Spinal cord (tissue), 10 donors: ENCODE measurements around the gene NOVA2. TPM values are rescaled to one million over a fixed set of nuclear protein-coding genes. Genes with fewer than 3 reads are reported as not detected.

Experiments used
- DNase-seq, 6 donors: peaks; one replicate each; pipeline versions ENCODE4 v3.0.0 to v3.0.0-alpha.2; 2013 to 2015; ENCODE audit warnings: low spot score in 6 of 6, low read depth in 4 of 6
- H3K27ac ChIP-seq: one replicate; pipeline ENCODE4 v1.5.1; 2013; ENCODE audit warnings: low read depth, low read length, control low read depth
- H3K27me3 ChIP-seq: one replicate; pipeline ENCODE4 v1.6.1; 2013; ENCODE audit warnings: low read length; ENCODE audit not compliant: control insufficient read depth, insufficient read depth
- H3K36me3 ChIP-seq: one replicate; pipeline ENCODE4 v1.6.1; 2013; ENCODE audit warnings: low read length; ENCODE audit not compliant: control insufficient read depth, insufficient read depth
- H3K4me1 ChIP-seq: one replicate; pipeline ENCODE4 v1.6.1; 2013; ENCODE audit warnings: low read length; ENCODE audit not compliant: control insufficient read depth, insufficient read depth
- H3K4me3 ChIP-seq: one replicate; pipeline ENCODE4 v1.5.1; 2013; ENCODE audit warnings: low read depth, low read length, control low read depth
- H3K9me3 ChIP-seq: one replicate; pipeline ENCODE4 v1.6.1; 2013; ENCODE audit warnings: low read length; ENCODE audit not compliant: control insufficient read depth, insufficient read depth
- WGBS: methylation state at CpG from one replicate; pipeline ENCODE4 v1.1.5; 2013; ENCODE audit warnings: missing lambda C conversion rate; ENCODE audit not compliant: insufficient coverage; 5-methylcytosine and 5-hydroxymethylcytosine counted together
- polyA plus RNA-seq, 2 donors: library from polyadenylated mRNA; unstranded; fragments of 120-200 nt; gene quantifications; one replicate each; pipeline ENCODE4 v1.2.1, GENCODE V29; 2013; ENCODE audit not compliant: insufficient read length in 2 of 2
- total RNA-seq, 2 donors: library from RNA; depleted of rRNA in 1 of 2; stranded (reverse); fragments of 120-200 nt in 1 of 2; fragments of >200 nt in 1 of 2; gene quantifications; one replicate each; pipeline versions ENCODE4 v1.2.3 to v1.2.4, GENCODE V29; 2013 to 2014
- donor health status: healthy.

NOVA2 gene
- total and polyA plus RNA-seq, 4 donors: 5.4 to 52.4 (median 27.5) TPM

GRCh38 chr19:45990113-45990728, 16.6 kb upstream of the NOVA2 start:
- peak in 1 of 6 donors; percentile 41 for DNase-seq
- no peak overlapping the region for H3K27ac ChIP-seq
- H3K9me3 ChIP-seq: no peaks in the 10 kb centered on the region
- H3K27me3 ChIP-seq: no peaks in the 10 kb centered on the region
- no peaks in the 10 kb centered on the region for H3K36me3 ChIP-seq
- H3K4me1 ChIP-seq: no peaks in the 10 kb centered on the region
- no peak overlapping the region for H3K4me3 ChIP-seq
- WGBS: 92% methylated on average over 10 of the region's 12 CpGs

DNA sequence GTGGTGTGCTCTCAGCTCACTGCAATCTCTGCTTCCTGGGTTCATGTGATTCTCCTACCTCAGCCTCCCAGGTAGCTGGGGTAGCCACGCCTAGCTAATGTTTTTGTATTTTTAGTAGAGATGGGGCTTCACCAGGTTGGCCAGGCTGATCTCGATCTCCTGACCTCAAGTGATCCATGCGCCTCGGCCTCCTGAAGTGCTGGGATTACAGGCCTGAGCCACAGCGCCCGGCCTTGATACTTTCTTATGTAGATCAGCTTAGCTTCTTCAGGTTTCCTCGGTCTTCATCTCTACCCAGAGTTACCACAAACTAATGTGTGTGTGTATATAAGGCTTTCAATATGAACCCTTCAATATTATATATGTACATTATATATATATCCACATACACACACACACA, 11.7 kb upstream of the NOVA2 start:
- no peaks in the 10 kb centered on the region for H3K9me3 ChIP-seq
- peaks cover 10% of the 10 kb centered on the region for H3K4me1 ChIP-seq
- no peaks in the 10 kb centered on the region for H3K36me3 ChIP-seq
- H3K4me3 ChIP-seq: no peak overlapping the region
- H3K27ac ChIP-seq: no peak overlapping the region
- H3K27me3 ChIP-seq: no peaks in the 10 kb centered on the region
- DNase-seq: no peak
- 50% methylated on average over 1 of the region's 7 CpGs for WGBS

GRCh38 chr19:45981350-45981749, 7.7 kb upstream of the NOVA2 start:
- Histone ChIP-seq H3K36me3 (no peaks in the 10 kb centered on the region), H3K27me3 (no peaks in the 10 kb centered on the region), H3K27ac (peak overlapping the region; percentile 8), H3K4me1 (peaks cover 15% of the 10 kb centered on the region), H3K9me3 (no peaks in the 10 kb centered on the region), H3K4me3 (no peak overlapping the region)
- WGBS: 30% methylated on average over 2 of the region's 2 CpGs
- peak in 2 of 6 donors; percentile 50 to 82 for DNase-seq

DNA sequence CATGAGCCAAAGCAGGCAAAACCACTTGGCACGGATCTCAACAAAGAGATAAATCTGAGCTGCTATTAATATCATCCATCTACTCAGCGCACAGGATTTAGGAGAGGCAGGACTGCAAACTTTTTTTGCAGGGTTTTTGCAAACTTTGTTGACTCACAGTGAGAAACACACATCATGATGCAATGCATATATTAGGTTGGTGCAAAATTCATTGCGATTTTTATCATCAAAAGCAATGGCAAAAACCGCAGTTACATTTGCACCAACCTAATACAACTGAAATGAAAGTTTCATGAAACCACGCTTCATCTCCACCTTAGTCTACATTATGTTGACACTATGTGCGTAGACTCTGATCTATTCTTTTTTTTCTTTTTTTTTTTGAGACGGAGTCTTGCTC, 4.5 kb upstream of the NOVA2 start:
- WGBS: 100% methylated on average over 3 of the region's 7 CpGs
- Histone ChIP-seq H3K36me3 (no peaks in the 10 kb centered on the region), H3K4me3 (no peak overlapping the region), H3K27me3 (no peaks in the 10 kb centered on the region), H3K9me3 (peaks cover 1% of the 10 kb centered on the region), H3K27ac (no peak overlapping the region), H3K4me1 (peaks cover 40% of the 10 kb centered on the region)
- DNase-seq: no peak

DNA sequence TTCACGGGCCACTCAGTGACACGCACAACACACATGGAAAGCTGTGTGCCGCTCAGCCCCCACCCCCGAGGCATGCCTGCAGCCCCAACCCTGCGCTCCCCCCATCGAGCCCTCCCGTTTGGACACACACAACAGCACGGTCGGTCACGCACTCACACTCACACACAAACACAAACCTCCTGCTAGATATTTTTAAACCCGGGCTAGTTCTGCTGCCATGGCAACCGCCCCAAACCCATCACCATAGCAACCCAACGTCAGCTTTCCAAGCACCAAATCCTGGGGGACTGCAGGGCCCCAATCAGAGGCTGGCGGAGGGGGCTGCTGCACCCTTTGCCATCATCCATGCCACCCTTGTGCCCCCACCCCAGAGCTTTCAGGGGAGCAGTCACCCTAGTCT, 2.5 kb upstream of the NOVA2 start:
- H3K27ac ChIP-seq: peak overlapping the region; percentile 40
- peak in 5 of 6 donors; percentile 56 to 98 (median 79) for DNase-seq
- peaks cover 49% of the 10 kb centered on the region for H3K4me1 ChIP-seq
- 15% methylated on average over 14 of the region's 14 CpGs for WGBS
- no peaks in the 10 kb centered on the region for H3K27me3 ChIP-seq
- peaks cover 5% of the 10 kb centered on the region for H3K36me3 ChIP-seq
- no peak overlapping the region for H3K4me3 ChIP-seq
- peaks cover 1% of the 10 kb centered on the region for H3K9me3 ChIP-seq

DNA sequence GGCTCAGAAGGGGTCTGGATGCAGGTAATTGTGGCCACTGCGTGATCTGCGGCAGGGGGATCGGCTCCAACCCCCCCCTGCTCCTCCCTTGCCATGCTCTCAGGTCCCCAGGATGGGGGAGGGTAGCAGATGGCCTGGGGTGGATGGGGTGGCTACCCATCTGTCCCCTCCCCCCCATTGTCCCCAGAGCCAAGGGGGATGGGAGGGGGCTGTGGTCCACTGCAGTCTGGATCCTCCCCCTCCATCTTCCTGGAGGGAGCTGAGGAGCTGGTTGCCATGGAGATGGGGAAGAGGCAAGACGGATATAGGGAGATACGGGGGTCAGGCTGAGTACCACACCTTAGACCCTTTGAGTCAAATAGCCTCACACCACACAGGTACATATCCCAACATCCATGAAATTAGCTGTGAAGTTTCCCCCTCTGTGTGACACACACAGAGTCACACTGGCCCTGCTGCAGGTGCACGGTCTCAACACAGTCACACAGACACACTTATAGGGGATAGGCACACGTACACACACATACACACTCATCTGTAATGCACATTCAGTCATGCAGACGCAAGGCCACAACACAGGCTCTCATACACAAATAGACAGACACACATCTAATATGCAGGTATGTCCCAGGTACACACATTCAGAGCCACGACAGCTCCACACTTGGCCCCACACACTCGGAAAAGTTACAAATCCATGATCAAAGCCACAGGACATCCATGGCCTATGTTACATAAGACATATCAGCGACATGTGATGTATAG, 1.8 kb upstream of the NOVA2 start:
- no peak overlapping the region for H3K4me3 ChIP-seq
- WGBS: 42% methylated on average over 5 of the region's 11 CpGs

GRCh38 chr19:45972947-45973540, 621 bp downstream of the NOVA2 start:
- peak overlapping the region; percentile 35 for H3K27ac ChIP-seq
- peak overlapping the region; percentile 49 for H3K4me3 ChIP-seq
- peaks cover 18% of the 10 kb centered on the region for H3K36me3 ChIP-seq
- H3K9me3 ChIP-seq: peaks cover 1% of the 10 kb centered on the region
- H3K27me3 ChIP-seq: no peaks in the 10 kb centered on the region
- peak in 2 of 6 donors; percentile 56 to 66 for DNase-seq
- H3K4me1 ChIP-seq: peaks cover 47% of the 10 kb centered on the region
- WGBS: 1% methylated on average over 15 of the region's 54 CpGs

More for the DNA sequence above, 1.8 kb upstream of the NOVA2 start:
- no peaks in the 10 kb centered on the region for H3K27me3 ChIP-seq
- H3K36me3 ChIP-seq: peaks cover 9% of the 10 kb centered on the region
- peak in 1 of 6 donors; percentile 86 for DNase-seq
- peaks cover 1% of the 10 kb centered on the region for H3K9me3 ChIP-seq
- H3K27ac ChIP-seq: no peak overlapping the region
- peaks cover 47% of the 10 kb centered on the region for H3K4me1 ChIP-seq

DNA sequence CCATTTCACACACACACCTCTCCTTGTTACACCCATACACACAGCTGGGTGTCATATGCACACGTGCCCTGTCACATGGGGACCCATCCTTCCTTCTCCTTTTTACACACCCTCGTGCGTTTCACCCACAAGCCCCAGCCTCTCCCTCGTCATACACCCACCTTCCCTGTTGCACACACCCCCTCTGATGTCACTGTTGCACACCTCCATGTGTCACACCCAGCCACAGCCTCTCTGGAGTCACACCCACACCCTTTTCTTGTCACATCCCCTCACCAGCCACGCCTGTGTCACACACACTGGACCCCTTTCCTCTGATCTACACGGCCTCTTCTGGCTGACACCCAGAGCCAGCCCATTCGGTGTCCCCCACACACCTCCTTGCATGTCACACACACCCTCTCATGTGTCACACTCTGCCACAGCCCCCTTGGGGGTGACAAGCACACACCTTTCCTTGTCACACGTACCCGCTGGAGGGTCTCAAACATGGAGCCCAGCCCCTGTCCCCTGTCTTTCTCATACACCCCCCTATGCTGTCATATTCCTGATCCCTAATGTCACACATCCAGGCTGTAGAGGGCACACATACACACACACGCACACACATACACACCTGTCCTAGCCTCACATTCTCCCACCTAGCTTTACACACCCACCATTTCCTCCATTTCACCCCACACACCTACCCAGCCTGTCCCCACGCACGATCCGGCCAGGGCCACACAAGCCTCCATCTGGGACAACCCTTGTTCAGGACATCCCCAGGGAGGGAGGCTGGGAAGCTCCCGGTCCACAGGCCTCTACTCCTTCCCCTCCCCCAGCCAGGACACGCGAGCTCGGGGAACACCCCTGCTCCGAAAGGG, 1.4 kb downstream of the NOVA2 start:
- peak in 2 of 6 donors; percentile 57 to 78 for DNase-seq
- no peaks in the 10 kb centered on the region for H3K27me3 ChIP-seq

DNA sequence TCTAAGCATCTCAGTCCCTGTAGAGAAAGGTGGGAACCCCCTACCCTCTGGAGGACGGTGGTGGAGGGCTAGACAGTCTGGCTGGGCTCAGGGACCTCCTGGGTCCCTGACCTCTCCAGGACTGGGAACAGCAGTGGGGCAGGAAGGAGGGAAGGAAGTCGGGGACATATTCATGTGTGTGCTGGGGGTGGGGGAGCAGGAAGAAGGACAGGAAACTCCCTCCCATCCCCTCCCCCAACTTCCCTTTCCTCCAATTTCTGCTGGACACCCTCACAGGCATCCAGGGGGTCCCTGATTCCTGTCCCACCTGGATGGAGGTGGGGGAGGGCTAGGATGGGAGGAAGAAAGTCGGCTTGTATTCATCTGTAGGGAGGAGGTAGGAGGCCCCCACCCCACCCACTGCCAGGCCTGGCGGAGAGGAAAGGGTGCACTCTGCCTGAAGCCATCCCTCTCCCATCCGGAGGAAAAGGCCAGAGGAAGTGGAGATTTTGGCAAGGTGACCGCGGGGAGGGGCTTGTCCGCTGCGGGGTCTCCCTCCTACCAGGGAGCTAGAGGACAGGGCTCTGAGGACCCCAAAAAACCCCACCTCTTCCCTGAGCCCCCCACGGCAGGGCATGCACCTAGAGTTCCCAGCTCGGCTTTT, 2.3 kb downstream of the NOVA2 start:
- H3K9me3 ChIP-seq: peaks cover 1% of the 10 kb centered on the region
- H3K4me1 ChIP-seq: peaks cover 43% of the 10 kb centered on the region
- DNase-seq: no peak
- peak overlapping the region; percentile 49 for H3K4me3 ChIP-seq
- H3K27me3 ChIP-seq: no peaks in the 10 kb centered on the region
- H3K27ac ChIP-seq: peak overlapping the region; percentile 54
- peaks cover 30% of the 10 kb centered on the region for H3K36me3 ChIP-seq
- WGBS: 32% methylated on average over 4 of the region's 11 CpGs

More for the DNA sequence above, 1.4 kb downstream of the NOVA2 start:
- WGBS: 12% methylated on average over 16 of the region's 18 CpGs
- H3K9me3 ChIP-seq: peaks cover 1% of the 10 kb centered on the region
- peak overlapping the region; percentile 54 for H3K27ac ChIP-seq
- H3K4me1 ChIP-seq: peaks cover 47% of the 10 kb centered on the region
- peaks cover 25% of the 10 kb centered on the region for H3K36me3 ChIP-seq
- peak overlapping the region; percentile 49 for H3K4me3 ChIP-seq
